HG02981 (cell line): ENCODE measurements around the gene XCL1.

Experiments used
- ATAC-seq: cut with Tn5 transposase; IDR thresholded peaks from one replicate; pipeline ENCODE4 v1.9.1; 2021; ENCODE audit warnings: mild to moderate bottlenecking, moderate library complexity; ENCODE audit not compliant: unreplicated experiment

XCL1 gene

GRCh38 chr1:168603501-168604110 is 27.2 kb downstream of the XCL1 start:
- peak; percentile 68 for ATAC-seq

- ATAC-seq = no peak
These were observed 29.0 kb downstream of the XCL1 start for GRCh38 chr1:168605443-168605842.

GRCh38 chr1:168606096-168606495 is 29.7 kb downstream of the XCL1 start:
- no peak for ATAC-seq

- no peak for ATAC-seq
These were observed 31.5 kb downstream of the XCL1 start for GRCh38 chr1:168607872-168608428.

GRCh38 chr1:168608796-168609715 is 32.7 kb downstream of the XCL1 start:
- ATAC-seq = no peak

GRCh38 chr1:168609741-168610510 is 33.5 kb downstream of the XCL1 start:
- ATAC-seq = no peak

- no peak for ATAC-seq
These were observed 36.6 kb downstream of the XCL1 start for GRCh38 chr1:168613038-168613451.

GRCh38 chr1:168613691-168614231 is 37.4 kb downstream of the XCL1 start:
- ATAC-seq = no peak

- ATAC-seq = no peak
These were observed 37.8 kb downstream of the XCL1 start for GRCh38 chr1:168614235-168614634.

GRCh38 chr1:168615965-168616364 is 39.6 kb downstream of the XCL1 start:
- ATAC-seq = no peak

GRCh38 chr1:168617974-168618750 is 41.8 kb downstream of the XCL1 start:
- no peak for ATAC-seq

- ATAC-seq = no peak
These were observed 42.5 kb downstream of the XCL1 start for GRCh38 chr1:168618886-168619285.

- ATAC-seq = no peak
These were observed 45.0 kb downstream of the XCL1 start for GRCh38 chr1:168621356-168621755.

GRCh38 chr1:168623003-168623828 is 46.8 kb downstream of the XCL1 start:
- no peak for ATAC-seq

- no peak for ATAC-seq
These were observed 47.4 kb downstream of the XCL1 start for GRCh38 chr1:168623831-168624230.

- ATAC-seq = no peak
These were observed 49.9 kb downstream of the XCL1 start for GRCh38 chr1:168626326-168626725.

GRCh38 chr1:168627370-168627769 is 51.0 kb downstream of the XCL1 start:
- ATAC-seq = no peak

GRCh38 chr1:168628807-168629206 is 52.4 kb downstream of the XCL1 start:
- ATAC-seq = no peak

- ATAC-seq = no peak
These were observed 53.1 kb downstream of the XCL1 start for GRCh38 chr1:168629466-168629865.
